Astrocyte (in vitro differentiated cells and primary cell): Measurements from ENCODE around the gene IFNA10.
"Not testable (repeated sequence)": the region's sequence is repeated elsewhere in the genome, so short reads cannot be mapped to it uniquely, and the experiment has no call there.

Source experiments
- EZH2 ChIP-seq: IDR thresholded peaks from 2 replicates; pipeline ENCODE4 v1.6.1; 2012; ENCODE audit warnings: mild to moderate bottlenecking, low read length, inconsistent platforms; ENCODE audit not compliant: insufficient read depth
- TF ChIP-seq, protein P1 (sequence below): IDR thresholded peaks from 2 replicates; pipeline ENCODE4 v1.5.1; 2011; ENCODE audit warnings: low read depth, mild to moderate bottlenecking, inconsistent platforms, low read length, moderate library complexity; ENCODE audit not compliant: insufficient read depth

DNA sequence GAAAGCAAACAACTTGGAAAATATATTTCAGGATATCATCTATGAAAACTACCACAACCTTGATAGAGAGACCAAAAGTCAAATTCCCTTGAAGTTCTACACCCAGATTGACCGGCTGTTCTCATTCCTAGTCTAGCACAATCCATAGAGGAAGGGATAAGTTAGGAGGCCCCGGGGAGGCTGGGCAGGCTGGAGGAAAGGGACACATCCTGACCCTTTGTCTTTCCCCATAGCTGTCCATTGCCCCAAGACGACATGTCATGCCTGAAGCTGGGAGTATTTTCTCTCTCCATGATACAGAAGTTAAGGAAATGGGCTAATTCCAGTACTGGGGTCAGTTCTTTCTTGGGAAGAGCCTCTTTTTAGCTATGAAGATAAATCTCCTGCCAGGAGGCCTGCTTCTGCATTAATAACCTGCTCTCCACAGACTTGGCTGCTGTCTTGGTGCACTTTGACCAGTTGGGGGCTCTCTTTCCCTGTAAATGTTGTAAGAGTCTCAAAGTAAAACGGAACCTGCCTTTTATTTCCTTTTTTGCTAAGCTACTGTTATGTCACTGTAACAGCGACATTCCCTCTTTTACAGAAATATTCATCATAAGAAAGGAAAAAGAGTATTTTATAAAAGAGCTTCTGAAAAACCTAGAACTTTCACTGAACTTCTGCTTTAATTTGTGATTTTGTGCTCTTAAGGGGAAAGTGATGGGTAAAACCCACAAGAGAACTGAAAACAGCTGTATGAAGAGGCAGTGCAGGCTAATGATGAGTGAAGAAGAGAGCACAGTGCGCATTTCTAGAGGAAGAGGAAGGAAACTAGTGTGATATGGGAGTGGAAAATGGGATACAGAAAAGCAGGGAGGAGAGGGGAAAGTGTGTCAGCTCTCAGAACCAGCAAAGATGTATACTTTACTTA, 11.8 kb downstream of the IFNA10 start:
- TF ChIP-seq, protein P1, sequence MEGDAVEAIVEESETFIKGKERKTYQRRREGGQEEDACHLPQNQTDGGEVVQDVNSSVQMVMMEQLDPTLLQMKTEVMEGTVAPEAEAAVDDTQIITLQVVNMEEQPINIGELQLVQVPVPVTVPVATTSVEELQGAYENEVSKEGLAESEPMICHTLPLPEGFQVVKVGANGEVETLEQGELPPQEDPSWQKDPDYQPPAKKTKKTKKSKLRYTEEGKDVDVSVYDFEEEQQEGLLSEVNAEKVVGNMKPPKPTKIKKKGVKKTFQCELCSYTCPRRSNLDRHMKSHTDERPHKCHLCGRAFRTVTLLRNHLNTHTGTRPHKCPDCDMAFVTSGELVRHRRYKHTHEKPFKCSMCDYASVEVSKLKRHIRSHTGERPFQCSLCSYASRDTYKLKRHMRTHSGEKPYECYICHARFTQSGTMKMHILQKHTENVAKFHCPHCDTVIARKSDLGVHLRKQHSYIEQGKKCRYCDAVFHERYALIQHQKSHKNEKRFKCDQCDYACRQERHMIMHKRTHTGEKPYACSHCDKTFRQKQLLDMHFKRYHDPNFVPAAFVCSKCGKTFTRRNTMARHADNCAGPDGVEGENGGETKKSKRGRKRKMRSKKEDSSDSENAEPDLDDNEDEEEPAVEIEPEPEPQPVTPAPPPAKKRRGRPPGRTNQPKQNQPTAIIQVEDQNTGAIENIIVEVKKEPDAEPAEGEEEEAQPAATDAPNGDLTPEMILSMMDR: peak; percentile 44
- TF ChIP-seq EZH2: not testable (repeated sequence)
